Measurements from ENCODE around the gene CTXN1. TPM values are rescaled to one million over a fixed set of nuclear protein-coding genes. Genes with fewer than 3 reads are reported as not detected.

The CTXN1 gene
- total RNA-seq, 4 donors from 2014 or later, result 2.9 to 29.7 (median 4.8) TPM

GRCh38 chr19:7912697-7913564, 13.0 kb downstream of the CTXN1 start:
- 93 to 95% methylated on average over 7 to 36 of the region's 39 CpGs for WGBS, 2 donors (ENCODE audit: low coverage in 1 of 2)
- TF ChIP-seq EP300 (IDR thresholded peaks at IDR 0.05; ENCODE audit: low read depth), result no peak
- no peak for TF ChIP-seq POLR2AphosphoS5 (IDR thresholded peaks at IDR 0.05)
- TF ChIP-seq POLR2A (IDR thresholded peaks at IDR 0.05), result no peak
- no peak for TF ChIP-seq CTCF (IDR thresholded peaks at IDR 0.05)
- no peak for DNase-seq
- intact Hi-C loops (cut with DNase I; ENCODE audit: low total_unique reads) (no loop called here), in situ Hi-C loops (cut with MboI; ENCODE audit: low pct_ligation_motif_present in 1 of 4, low pct_unique_long_range_greater_than_20kb in 1 of 4, low sequenced_read_pairs in 3 of 4) (no loop called here)
- Histone ChIP-seq H3K9me3 (no peaks in the 10 kb centered on the region), H3K27ac (no peak overlapping the region), H3K36me3 (peaks cover 0 to 29% (median 14%) of the 10 kb centered on the region in 4 donors), H3K4me3 (no peak overlapping the region), H3K27me3 (peaks cover 41% of the 10 kb centered on the region), H3K4me1 (peaks cover 12 to 26% (median 20%) of the 10 kb centered on the region in 4 donors)

DNA sequence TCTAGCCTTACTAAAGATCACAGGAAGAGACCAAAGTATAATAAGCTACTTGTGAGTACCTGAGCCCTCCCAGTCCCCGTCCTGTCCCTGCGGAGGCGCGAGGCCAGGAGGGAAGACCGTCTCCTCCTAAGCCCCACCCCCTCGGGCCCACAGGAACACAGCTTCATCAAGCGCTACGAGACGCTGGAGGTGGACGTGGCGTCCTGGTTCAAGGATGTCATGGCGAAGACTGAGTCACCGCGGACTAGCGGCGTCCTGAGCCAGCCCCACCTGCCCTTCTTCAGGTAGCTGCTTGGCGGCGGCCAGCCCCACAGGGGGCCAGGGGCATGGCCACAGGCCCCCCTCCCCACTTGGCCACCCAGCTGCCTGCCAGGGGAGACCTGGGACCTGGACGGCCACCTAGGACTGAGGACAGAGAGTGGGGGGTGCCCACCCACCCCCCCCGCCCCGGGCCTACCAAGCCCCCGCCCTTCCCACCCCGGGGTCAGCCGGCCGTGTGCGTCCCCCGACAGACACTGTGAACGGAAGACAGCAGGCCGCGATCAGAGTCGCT, 13.7 kb downstream of the CTXN1 start:
- intact Hi-C loops (cut with DNase I; ENCODE audit: low total_unique reads) (no loop called here), in situ Hi-C loops (cut with MboI; ENCODE audit: low pct_ligation_motif_present in 1 of 4, low pct_unique_long_range_greater_than_20kb in 1 of 4, low sequenced_read_pairs in 3 of 4) (no loop called here)
- Histone ChIP-seq H3K36me3 (peaks cover 0 to 29% (median 14%) of the 10 kb centered on the region in 4 donors), H3K27me3 (peaks cover 34% of the 10 kb centered on the region), H3K4me1 (peaks cover 10 to 19% (median 13%) of the 10 kb centered on the region in 4 donors), H3K27ac (no peak overlapping the region), H3K9me3 (no peaks in the 10 kb centered on the region), H3K4me3 (no peak overlapping the region)
- no peak for DNase-seq
- WGBS, 2 donors (ENCODE audit: low coverage in 1 of 2), result 90% methylated on average over 13 of the region's 31 CpGs; no CpG with 5 or more reads in 1 of the 2 donors
- TF ChIP-seq EP300 (IDR thresholded peaks at IDR 0.05; ENCODE audit: low read depth) (no peak), CTCF (IDR thresholded peaks at IDR 0.05) (no peak), POLR2A (IDR thresholded peaks at IDR 0.05) (no peak), POLR2AphosphoS5 (IDR thresholded peaks at IDR 0.05) (no peak)

GRCh38 chr19:7911508-7912143, 14.3 kb downstream of the CTXN1 start:
- Histone ChIP-seq H3K27me3 (peaks cover 28% of the 10 kb centered on the region), H3K4me3 (no peak overlapping the region), H3K36me3 (peaks cover 0 to 29% (median 14%) of the 10 kb centered on the region in 4 donors), H3K9me3 (no peaks in the 10 kb centered on the region), H3K27ac (no peak overlapping the region), H3K4me1 (peaks cover 8 to 13% (median 10%) of the 10 kb centered on the region in 4 donors)
- intact Hi-C loops (cut with DNase I; ENCODE audit: low total_unique reads), result no loop called here
- 92% methylated on average over 11 of the region's 18 CpGs; no CpG with 5 or more reads in 1 of the 2 donors for WGBS, 2 donors (ENCODE audit: low coverage in 1 of 2)
- in situ Hi-C loops (cut with MboI; ENCODE audit: low pct_ligation_motif_present in 1 of 4, low pct_unique_long_range_greater_than_20kb in 1 of 4, low sequenced_read_pairs in 3 of 4), result no loop called here
- DNase-seq, result no peak
- TF ChIP-seq POLR2A (IDR thresholded peaks at IDR 0.05), result no peak
- no peak for TF ChIP-seq CTCF (IDR thresholded peaks at IDR 0.05)
- no peak for TF ChIP-seq POLR2AphosphoS5 (IDR thresholded peaks at IDR 0.05)
- no peak for TF ChIP-seq EP300 (IDR thresholded peaks at IDR 0.05; ENCODE audit: low read depth)

All from transverse colon (tissue), 4 donors.